Loucy (cell line): ENCODE data around the gene METTL2A.
"Not testable (repeated sequence)": the region's sequence is repeated elsewhere in the genome, so short reads cannot be mapped to it uniquely, and the experiment has no call there.

Experiments
- H2AFZ ChIP-seq: fragments of 200-600 bp; sonication (generic); 2 replicates; pipeline ENCODE4 v1.6.0; 2016; ENCODE audit warnings: antibody characterized with exemption, mild to moderate bottlenecking, low read length, moderate library complexity
- H3F3A ChIP-seq: fragments of 200-600 bp; 2 replicates; pipeline ENCODE4 v1.6.0; 2016; ENCODE audit warnings: antibody characterized with exemption, low read depth, mild to moderate bottlenecking
- H3K27me3 ChIP-seq: fragments of 200-600 bp; sonication (generic); 2 replicates; pipeline ENCODE4 v1.6.1; 2014; ENCODE audit warnings: low read length, mild to moderate bottlenecking; ENCODE audit not compliant: insufficient read depth, poor library complexity, severe bottlenecking
- H3K36me3 ChIP-seq: fragments of 200-600 bp; sonication (generic); 2 replicates; pipeline ENCODE4 v1.6.1; 2016; ENCODE audit warnings: low read length; ENCODE audit not compliant: insufficient read depth
- H3K4me1 ChIP-seq: fragments of 200-600 bp; sonication (generic); 2 replicates; pipeline ENCODE4 v1.5.1; 2014; ENCODE audit warnings: low read length, mild to moderate bottlenecking; ENCODE audit not compliant: insufficient read depth, poor library complexity, severe bottlenecking
- H3K4me2 ChIP-seq: fragments of 200-600 bp; sonication (generic); 2 replicates; pipeline ENCODE4 v1.6.0; 2014; ENCODE audit warnings: antibody characterized with exemption, low read length, low read depth, mild to moderate bottlenecking; ENCODE audit not compliant: poor library complexity, severe bottlenecking
- H3K4me3 ChIP-seq: fragments of 200-600 bp; sonication (generic); 2 replicates; pipeline ENCODE4 v1.5.1; 2014; ENCODE audit warnings: low read length, mild to moderate bottlenecking, mixed read lengths; ENCODE audit not compliant: poor library complexity, severe bottlenecking
- H3K79me2 ChIP-seq: fragments of 200-600 bp; sonication (generic); 2 replicates; pipeline ENCODE4 v1.6.1; 2014; ENCODE audit warnings: low read length; ENCODE audit not compliant: insufficient read depth
- H3K9ac ChIP-seq: fragments of 200-600 bp; sonication (generic); 2 replicates; pipeline ENCODE4 v1.6.0; 2014; ENCODE audit warnings: mild to moderate bottlenecking, low read depth, low read length, moderate library complexity; ENCODE audit not compliant: poor library complexity, severe bottlenecking
- H3K9me2 ChIP-seq: fragments of 200-600 bp; sonication (generic); replicated peaks from 2 replicates; pipeline ENCODE4 v1.6.1; 2016; ENCODE audit warnings: low read depth, low read length, mixed read lengths
- H3K9me3 ChIP-seq: fragments of 200-600 bp; sonication (generic); 2 replicates; pipeline ENCODE4 v1.6.1; 2014; ENCODE audit warnings: mild to moderate bottlenecking, antibody characterized with exemption, low read length, low read depth; ENCODE audit not compliant: insufficient read depth
- H4K20me1 ChIP-seq: fragments of 200-600 bp; sonication (generic); 2 replicates; pipeline ENCODE4 v1.6.0; 2014; ENCODE audit warnings: antibody characterized with exemption, low read length, mild to moderate bottlenecking; ENCODE audit not compliant: insufficient read depth, poor library complexity, severe bottlenecking
- EZH2phosphoT487 ChIP-seq: fragments of 200-600 bp; IDR thresholded peaks from 2 replicates; pipeline ENCODE4 v1.6.1; 2018; ENCODE audit warnings: antibody characterized with exemption, mild to moderate bottlenecking, moderate library complexity, borderline replicate concordance
- TF ChIP-seq, protein P1 (sequence below): fragments of 200-600 bp; sonication (generic); conservative IDR thresholded peaks from 2 replicates; pipeline ENCODE4 v1.5.1; 2014; ENCODE audit warnings: mild to moderate bottlenecking, antibody characterized with exemption, low read length

The METTL2A gene

DNA sequence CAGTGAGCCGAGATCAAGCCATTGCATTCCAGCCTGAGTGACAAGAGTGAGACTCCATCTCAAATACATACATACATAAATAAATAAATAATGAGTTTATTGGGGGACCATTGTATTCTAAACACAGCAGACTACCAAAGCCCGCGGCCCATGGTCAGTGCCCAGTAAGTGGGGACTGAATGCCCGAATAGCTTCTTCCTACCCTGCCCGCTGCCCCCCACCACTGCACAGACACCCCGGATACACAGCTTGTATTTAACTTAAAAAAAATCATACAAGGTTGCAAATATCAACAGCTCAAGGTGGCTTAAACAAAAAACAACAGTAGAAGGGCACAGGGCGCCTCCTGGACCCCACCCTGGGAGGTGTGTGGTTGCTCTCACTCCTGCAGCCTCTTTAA lies 32.3 kb downstream of the METTL2A start:
- H3K9me3 ChIP-seq: no peaks in the 10 kb centered on the region
- H3K27me3 ChIP-seq: no peaks in the 10 kb centered on the region
- H3K9me2 ChIP-seq: no peaks in the 10 kb centered on the region
- no peaks in the 10 kb centered on the region for H3K36me3 ChIP-seq
- H3K4me1 ChIP-seq: no peaks in the 10 kb centered on the region
- H3F3A ChIP-seq: no peaks in the 10 kb centered on the region
- no peaks in the 10 kb centered on the region for H4K20me1 ChIP-seq
- no peak overlapping the region for H3K9ac ChIP-seq
- TF ChIP-seq, protein P1, sequence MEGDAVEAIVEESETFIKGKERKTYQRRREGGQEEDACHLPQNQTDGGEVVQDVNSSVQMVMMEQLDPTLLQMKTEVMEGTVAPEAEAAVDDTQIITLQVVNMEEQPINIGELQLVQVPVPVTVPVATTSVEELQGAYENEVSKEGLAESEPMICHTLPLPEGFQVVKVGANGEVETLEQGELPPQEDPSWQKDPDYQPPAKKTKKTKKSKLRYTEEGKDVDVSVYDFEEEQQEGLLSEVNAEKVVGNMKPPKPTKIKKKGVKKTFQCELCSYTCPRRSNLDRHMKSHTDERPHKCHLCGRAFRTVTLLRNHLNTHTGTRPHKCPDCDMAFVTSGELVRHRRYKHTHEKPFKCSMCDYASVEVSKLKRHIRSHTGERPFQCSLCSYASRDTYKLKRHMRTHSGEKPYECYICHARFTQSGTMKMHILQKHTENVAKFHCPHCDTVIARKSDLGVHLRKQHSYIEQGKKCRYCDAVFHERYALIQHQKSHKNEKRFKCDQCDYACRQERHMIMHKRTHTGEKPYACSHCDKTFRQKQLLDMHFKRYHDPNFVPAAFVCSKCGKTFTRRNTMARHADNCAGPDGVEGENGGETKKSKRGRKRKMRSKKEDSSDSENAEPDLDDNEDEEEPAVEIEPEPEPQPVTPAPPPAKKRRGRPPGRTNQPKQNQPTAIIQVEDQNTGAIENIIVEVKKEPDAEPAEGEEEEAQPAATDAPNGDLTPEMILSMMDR: no peak
- no peak for TF ChIP-seq EZH2phosphoT487
- no peak overlapping the region for H2AFZ ChIP-seq
- no peaks in the 10 kb centered on the region for H3K79me2 ChIP-seq
- no peak overlapping the region for H3K4me3 ChIP-seq
- H3K4me2 ChIP-seq: no peak overlapping the region

DNA sequence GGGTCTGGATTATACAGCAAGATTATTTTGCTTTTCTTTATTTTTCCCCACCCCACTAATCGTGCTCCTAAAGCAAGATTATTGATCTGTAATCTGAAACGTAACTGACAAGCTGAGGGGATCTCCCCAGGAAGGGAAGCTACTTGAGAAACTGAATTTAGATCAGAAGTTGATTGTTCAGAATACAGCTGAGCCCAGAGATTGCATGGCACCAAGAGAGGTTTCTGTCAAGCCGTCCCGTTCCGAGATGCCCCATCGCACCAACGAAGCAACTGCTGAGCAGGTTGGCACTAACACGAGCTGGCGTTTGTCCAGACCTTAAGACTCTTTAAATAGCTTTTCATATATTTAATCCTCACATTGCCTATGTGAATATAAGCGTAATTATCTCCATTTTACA lies 34.8 kb downstream of the METTL2A start:
- H3K9me3 ChIP-seq, H3K4me2 ChIP-seq, H2AFZ ChIP-seq, H4K20me1 ChIP-seq, H3K4me1 ChIP-seq, H3K79me2 ChIP-seq, H3K4me3 ChIP-seq, H3K9ac ChIP-seq, H3F3A ChIP-seq, H3K36me3 ChIP-seq, H3K27me3 ChIP-seq, H3K9me2 ChIP-seq: not testable (repeated sequence)

DNA sequence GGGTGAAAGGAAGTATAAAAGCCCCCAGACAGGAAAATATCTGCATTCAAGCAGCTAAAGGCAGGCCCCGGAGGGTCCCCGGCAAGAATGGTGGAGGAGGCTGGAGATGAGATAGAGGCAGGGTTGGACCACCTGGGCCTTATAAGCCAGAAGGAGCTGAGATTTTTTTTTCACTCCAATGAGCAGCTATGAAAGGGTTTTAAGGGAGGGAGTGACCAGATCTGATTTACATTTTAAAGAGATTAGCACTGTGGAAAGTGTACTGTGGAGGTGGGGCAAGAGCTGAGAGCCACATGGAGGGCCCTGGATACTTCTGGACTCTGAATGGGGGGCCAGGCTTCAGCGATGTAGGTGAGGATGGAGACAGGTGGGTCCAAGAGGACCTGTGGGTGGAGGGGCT lies 40.7 kb downstream of the METTL2A start:
- H3K36me3 ChIP-seq, H2AFZ ChIP-seq, H3K4me2 ChIP-seq, H3K4me3 ChIP-seq, H3K27me3 ChIP-seq, H3K4me1 ChIP-seq, H3K79me2 ChIP-seq, H3K9me3 ChIP-seq, H3F3A ChIP-seq, H4K20me1 ChIP-seq, H3K9me2 ChIP-seq, H3K9ac ChIP-seq: not testable (repeated sequence)

DNA sequence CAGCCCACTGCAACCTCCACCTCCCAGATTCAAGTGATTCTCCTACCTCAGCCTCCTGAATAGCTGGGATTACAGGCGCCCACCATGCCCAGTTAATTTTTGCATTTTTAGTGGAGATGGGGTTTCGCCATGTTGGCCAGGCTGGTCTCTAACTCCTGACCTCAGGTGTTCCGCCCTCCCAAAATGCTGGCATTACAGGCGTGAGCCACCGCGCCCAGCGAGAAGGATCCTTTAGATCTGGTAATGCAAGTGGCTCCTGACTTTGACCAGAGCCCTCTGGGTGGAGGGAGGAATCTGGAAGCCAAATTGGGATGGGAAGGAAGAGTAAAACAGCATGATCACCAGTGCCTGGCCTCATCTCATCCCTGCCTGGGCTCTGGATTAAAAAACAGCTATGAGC lies 41.6 kb downstream of the METTL2A start:
- H3K4me2 ChIP-seq, H3K36me3 ChIP-seq, H3F3A ChIP-seq, H4K20me1 ChIP-seq, H2AFZ ChIP-seq, H3K79me2 ChIP-seq, H3K4me1 ChIP-seq, H3K9me3 ChIP-seq, H3K9ac ChIP-seq, H3K27me3 ChIP-seq, H3K4me3 ChIP-seq, H3K9me2 ChIP-seq: not testable (repeated sequence)

DNA sequence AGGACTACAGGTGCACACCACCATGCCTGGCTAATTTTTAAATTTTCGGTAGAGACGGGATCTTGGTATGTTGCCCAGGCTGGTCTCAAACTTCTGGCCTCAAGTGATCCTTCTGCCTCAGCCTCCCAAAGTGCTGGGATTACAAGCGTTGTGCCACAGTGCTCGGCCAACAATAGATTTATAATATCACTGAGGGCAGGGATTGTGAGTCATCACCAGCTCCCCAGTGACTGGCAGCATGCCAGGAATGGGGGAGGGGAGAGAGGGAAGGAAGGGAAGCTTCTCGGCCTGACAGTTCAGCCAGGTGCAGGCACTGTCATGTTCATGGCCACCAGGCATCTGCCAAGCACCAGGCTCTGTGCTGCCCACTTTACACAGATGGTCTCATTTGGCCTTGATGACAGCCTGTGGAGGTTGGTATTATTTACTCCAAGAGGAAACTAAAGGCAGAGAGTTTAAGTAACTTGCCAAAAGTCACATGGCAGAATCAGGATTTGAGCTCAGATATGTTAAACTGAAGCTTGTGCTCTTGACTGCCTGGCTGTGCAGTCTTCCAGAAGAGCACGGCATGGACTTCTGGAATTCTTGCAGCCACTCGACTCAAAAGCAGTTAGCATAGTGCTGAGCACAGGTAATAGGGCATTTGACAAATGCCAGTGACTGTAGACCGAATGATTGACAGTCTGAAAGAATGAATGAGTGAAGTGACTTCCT lies 47.1 kb downstream of the METTL2A start:
- not testable (repeated sequence) for H2AFZ ChIP-seq, H3K79me2 ChIP-seq, H3F3A ChIP-seq, H4K20me1 ChIP-seq, H3K9me3 ChIP-seq, H3K9me2 ChIP-seq, H3K36me3 ChIP-seq, H3K27me3 ChIP-seq, H3K4me1 ChIP-seq, H3K4me3 ChIP-seq, H3K9ac ChIP-seq
- peak overlapping the region; percentile 35 for H3K4me2 ChIP-seq

DNA sequence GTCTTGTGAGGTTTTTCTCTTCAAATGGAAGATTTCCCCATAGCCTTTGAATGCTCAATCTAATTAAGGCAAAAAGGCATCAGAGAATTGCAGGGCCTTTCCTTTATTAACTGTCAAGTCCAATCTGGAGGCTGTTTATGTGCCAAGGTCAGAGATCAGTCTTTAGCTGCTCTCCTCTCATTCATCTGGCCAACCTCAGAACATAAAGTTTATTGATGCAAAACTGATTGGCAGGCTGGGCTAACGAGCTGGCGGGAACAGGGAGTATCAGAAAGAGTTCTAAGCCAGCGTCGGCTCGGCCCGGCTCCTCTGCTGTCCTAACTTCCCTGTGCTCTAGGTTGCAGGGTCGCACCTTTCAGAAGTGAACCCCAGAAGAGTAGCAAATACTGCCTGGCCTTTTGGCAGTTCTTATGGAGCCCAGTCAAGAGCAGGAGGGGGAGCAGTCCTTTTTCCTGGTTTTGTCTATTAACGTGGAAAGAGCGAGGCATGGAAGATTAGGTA lies 47.7 kb downstream of the METTL2A start:
- not testable (repeated sequence) for H3F3A ChIP-seq, H3K9me2 ChIP-seq, H3K4me1 ChIP-seq, H3K36me3 ChIP-seq, H4K20me1 ChIP-seq, H3K27me3 ChIP-seq, H2AFZ ChIP-seq, H3K4me3 ChIP-seq, H3K9me3 ChIP-seq, H3K4me2 ChIP-seq, H3K9ac ChIP-seq, H3K79me2 ChIP-seq
